ENCODE results near the gene STRAP.

GRCh38 chr12:15932327-15932726 is 50.1 kb downstream of the STRAP start:
- no peak for TF ChIP-seq POLR2A (IDR thresholded peaks at IDR 0.05)
- TF ChIP-seq CTCF (IDR thresholded peaks at IDR 0.05): no peak
